ENCODE results near the gene ANKRD36C. TPM values are rescaled to one million over a fixed set of nuclear protein-coding genes. Genes with fewer than 3 reads are reported as not detected.
"Not testable (repeated sequence)": the region's sequence is repeated elsewhere in the genome, so short reads cannot be mapped to it uniquely, and the experiment has no call there.

The ANKRD36C gene
- polyA plus RNA-seq (ENCODE audit: insufficient read depth in 1 of 5, insufficient read length in 5 of 5, low replicate concordance in 1 of 5), result 10 to 100 TPM in 4 of 5 donors, 1 to 10 TPM in 1; 6.9 to 50.7 (median 36.3) TPM
- long read RNA-seq, donor 1, partial matches to known transcripts, result 0 of 1 reads
- long read RNA-seq, donor 1, other reads (novel, unspliced or antisense), result 0 of 1 reads
- long read RNA-seq, donor 2, partial matches to known transcripts, result 0 of 1 reads
- long read RNA-seq, donor 2, other reads (novel, unspliced or antisense), result 0 of 1 reads
- long read RNA-seq, donor 3, result 0 reads
- long read RNA-seq, donor 4, partial matches to known transcripts, result 5 of 5 reads
- long read RNA-seq, donor 4, other reads (novel, unspliced or antisense), result 0 of 5 reads
- long read RNA-seq, donor 5, partial matches to known transcripts, result 7 of 8 reads
- long read RNA-seq, donor 5, other reads (novel, unspliced or antisense), result 0 of 8 reads
- long read RNA-seq, donor 6, partial matches to known transcripts, result 0 of 1 reads
- long read RNA-seq, donor 6, other reads (novel, unspliced or antisense), result 0 of 1 reads
- long read RNA-seq, donor 7, partial matches to known transcripts, result 15 of 15 reads
- long read RNA-seq, donor 7, other reads (novel, unspliced or antisense), result 0 of 15 reads
- long read RNA-seq, donor 8, result 0 reads

DNA sequence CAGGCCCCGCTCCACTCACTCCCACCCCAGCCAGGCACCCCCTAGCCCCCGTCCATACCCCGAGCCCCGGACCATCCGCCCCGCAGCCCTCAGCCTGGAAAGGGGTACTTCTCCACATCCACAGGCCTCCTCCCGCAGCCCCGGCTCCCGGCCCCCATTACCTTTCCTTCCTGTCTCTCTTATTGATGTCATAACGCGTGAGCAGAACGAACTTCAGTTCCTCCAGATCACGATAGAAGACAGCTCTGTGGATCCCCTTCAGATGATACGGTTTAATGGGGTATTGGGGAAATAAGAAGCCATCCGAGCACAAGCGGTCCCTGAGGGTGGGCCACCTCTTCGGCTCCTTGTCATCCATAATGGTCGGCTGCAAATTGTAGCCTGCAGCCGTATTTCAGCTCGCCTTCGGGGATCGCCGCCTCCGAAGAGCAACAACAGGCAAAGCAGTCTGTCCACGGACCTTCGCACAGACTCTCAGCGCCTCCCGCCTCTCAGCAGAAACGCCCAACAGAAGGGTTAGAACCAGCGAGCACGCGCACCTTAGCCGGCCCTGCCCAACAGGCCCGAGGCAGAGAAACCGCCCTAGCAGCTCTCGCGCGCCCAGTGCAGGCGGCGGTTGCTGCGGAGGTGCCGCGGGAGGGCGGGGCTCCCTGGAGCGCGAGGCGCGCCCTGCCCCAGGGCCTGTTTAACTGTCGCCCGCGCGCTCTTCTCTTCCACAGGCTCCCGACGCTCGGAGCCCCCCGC is at the start of gene ANKRD36C:
Gene ANKRD36C (minus strand): TSS at position 474 of the 744 bp plus-strand sequence. CDS start 116 bp downstream, at position 358.
- DNase-seq, result peak; percentile 27 to 36

GRCh38 chr2:96035554-96035953 is 43.9 kb upstream of the ANKRD36C start:
- not testable (repeated sequence) for DNase-seq

DNA sequence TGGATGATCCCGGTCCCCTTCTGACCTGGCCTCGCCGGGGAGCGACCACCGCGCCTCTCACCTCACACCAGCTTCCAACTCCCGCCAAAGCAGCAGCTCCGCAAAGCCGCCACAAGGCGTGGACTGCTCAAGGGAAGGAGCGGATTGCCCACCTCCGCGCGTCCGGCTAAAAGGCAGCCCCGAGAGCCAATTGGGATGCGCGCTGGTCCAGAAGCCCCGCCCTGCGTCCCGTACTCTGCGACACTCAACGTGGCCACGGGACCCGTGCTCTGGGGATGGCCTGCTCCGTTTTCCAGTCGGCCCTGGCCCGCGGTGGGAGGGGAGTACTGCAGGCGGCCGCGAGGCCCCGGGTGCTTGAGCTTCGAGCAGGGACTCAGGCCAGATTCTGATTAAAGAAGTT is 43.2 kb upstream of the ANKRD36C start, which contains the start of gene GPAT2:
Gene GPAT2 (minus strand): TSS at position 125 of the 400 bp plus-strand sequence. CDS start 2,557 bp downstream, outside the sequence.
- DNase-seq, result not testable (repeated sequence)

- not testable (repeated sequence) for DNase-seq
Measured at GRCh38 chr2:96033997-96034396, 42.4 kb upstream of the ANKRD36C start.

- not testable (repeated sequence) for DNase-seq
Measured at GRCh38 chr2:96027725-96028325, 36.2 kb upstream of the ANKRD36C start.

DNA sequence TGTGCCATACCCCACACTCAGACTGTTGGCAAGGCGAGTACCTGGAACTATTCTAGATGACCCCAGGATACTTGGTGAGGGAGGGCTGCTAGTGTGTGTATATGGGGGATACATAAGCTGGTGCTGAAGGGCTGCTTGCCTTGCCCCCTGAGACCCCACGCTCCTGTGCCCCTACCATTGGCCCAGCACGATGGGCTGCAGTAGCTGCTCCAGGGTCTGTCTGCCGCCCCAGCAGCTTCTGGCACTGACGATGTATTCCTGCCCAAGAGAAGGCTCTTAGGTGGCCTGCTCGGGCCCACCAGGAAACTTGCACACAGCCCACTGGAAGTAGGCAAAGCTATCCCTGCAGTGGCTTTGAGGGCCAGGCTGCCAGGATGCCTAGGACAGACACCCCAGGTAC is 34.1 kb upstream of the ANKRD36C start:
- not testable (repeated sequence) for DNase-seq

DNA sequence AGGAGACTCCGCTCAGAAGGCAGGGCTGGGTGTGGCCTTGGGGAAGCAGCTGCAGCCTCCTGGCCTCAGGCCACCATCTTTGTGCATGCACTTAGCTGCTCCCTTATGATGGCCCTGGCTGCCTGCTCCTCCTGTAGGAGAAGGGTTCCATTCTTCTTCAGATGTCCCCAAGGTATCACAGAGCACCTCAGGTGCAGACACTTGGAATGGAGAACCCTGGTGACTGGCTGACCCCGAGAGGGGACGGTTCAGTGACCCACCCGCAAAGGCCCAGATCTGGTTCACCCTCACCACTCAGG is 33.5 kb upstream of the ANKRD36C start:
- no peak for DNase-seq

DNA sequence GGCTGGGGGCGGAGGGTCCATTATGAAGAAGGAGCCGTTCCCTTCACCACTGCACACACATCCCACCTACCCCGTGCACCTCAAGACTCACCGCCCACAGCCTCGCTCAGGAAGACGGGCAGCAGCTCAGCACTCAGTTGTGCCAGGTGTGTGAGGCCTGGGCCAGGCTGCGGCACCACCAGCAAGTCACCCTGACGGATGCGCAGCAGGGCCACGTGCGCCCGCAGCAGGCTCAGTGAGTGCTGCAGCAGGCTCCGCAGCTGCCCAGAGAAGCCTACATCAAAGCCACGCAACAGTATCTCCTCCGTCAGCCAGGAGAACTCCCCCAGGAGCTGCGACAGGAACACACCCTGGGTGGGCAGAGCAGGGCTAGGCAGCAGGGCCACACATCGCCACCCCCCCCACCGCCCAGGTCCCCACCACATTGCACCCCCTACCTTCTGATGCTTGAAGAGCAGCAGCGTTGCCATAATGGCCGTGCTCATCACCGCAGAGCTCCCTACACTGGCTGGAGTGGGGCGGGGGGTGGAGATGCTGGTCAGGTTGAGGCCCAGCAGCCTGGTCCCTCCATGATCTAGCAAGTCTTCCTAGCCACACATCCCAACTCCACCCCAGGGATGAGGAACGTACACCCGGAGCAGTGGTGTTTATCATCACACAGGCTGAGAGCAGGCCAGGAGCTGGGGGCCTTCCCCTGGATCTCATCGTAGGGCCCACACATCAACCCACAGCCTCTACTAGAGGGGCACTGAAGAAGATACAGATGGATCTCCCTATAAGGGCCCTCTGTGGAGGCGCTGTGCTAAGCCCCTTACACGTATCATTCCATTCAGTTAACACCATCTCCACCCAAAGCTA is 32.9 kb upstream of the ANKRD36C start:
- no peak for DNase-seq

GRCh38 chr2:96023701-96024100 is 32.1 kb upstream of the ANKRD36C start:
- DNase-seq, result not testable (repeated sequence)

GRCh38 chr2:96022701-96023447 is 31.2 kb upstream of the ANKRD36C start:
- DNase-seq, result peak; percentile 47 to 61

GRCh38 chr2:96022126-96022525 is 30.5 kb upstream of the ANKRD36C start:
- DNase-seq, result not testable (repeated sequence)

- DNase-seq, result not testable (repeated sequence)
Measured at GRCh38 chr2:96021142-96021541, 29.5 kb upstream of the ANKRD36C start.

DNA sequence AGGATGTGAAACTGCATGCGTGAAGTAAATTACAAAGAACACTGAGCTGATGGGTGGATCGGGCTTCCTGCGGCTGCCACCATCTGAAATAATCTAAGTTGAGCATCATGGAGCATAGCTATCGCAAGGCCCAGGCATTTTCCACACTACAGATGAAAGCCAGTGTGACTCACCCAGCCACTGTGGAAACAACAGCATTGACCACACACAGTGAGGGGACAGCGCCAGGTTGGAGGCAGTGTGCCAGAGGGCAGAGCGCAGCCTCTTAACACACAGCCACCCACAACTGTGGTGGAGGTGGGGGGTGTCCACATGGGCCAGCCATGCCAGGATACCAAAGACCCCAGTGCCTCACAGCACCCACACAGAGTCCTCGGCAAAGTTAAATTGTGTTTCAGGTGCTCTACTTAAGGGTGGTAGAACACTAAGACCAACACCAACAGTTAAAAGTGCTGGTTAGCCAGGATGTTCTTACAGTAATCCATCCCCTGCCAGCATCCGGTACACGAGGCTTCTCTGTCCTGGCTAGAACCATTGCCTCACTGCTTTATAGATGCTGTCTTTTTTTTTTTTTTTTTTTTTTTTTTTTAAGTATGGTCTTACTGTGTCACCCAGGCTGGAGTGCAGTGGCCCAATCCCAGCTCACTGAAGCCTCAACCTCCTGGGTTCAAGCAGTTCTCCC is 28.4 kb upstream of the ANKRD36C start:
- DNase-seq, result not testable (repeated sequence)

- DNase-seq, result not testable (repeated sequence)
Measured at GRCh38 chr2:96016321-96016720, 24.7 kb upstream of the ANKRD36C start.

GRCh38 chr2:96012792-96013264 is 21.2 kb upstream of the ANKRD36C start:
- DNase-seq, result not testable (repeated sequence)

DNA sequence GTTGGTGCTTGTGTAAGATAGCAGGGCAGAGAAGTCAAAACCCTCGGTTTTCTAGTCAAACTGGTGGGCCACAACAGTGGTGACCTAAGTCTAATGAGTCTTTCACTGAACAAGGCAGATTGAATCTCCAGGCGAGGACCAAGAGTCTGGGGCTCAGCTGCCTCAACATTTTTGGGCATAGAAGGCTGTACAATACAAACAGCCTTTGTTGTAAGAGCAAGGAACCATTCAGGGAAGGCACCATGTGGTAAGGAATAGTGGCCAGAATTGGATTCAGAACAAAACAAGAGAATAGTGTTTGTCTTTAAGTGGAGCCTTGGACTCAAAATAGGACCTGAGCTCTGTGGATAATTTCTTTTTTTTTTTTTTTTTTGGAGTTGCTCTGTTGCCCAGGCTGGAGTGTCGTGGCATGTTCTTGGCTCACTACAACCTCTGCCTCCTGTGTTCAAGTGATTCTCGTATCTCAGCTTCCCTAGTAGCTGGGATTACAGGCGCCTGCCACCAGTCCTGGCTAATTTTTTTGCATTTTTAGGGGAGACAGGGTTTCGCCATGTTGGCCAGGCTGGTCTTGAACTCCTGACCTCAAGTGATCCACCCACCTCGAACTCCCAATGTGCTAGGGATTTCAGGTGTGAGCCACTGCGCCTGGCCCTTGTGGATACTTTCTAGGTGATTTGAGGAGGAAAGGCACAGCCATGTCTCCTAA is 20.6 kb upstream of the ANKRD36C start:
- DNase-seq, result not testable (repeated sequence)

GRCh38 chr2:96011129-96011455 is 19.5 kb upstream of the ANKRD36C start:
- not testable (repeated sequence) for DNase-seq

DNA sequence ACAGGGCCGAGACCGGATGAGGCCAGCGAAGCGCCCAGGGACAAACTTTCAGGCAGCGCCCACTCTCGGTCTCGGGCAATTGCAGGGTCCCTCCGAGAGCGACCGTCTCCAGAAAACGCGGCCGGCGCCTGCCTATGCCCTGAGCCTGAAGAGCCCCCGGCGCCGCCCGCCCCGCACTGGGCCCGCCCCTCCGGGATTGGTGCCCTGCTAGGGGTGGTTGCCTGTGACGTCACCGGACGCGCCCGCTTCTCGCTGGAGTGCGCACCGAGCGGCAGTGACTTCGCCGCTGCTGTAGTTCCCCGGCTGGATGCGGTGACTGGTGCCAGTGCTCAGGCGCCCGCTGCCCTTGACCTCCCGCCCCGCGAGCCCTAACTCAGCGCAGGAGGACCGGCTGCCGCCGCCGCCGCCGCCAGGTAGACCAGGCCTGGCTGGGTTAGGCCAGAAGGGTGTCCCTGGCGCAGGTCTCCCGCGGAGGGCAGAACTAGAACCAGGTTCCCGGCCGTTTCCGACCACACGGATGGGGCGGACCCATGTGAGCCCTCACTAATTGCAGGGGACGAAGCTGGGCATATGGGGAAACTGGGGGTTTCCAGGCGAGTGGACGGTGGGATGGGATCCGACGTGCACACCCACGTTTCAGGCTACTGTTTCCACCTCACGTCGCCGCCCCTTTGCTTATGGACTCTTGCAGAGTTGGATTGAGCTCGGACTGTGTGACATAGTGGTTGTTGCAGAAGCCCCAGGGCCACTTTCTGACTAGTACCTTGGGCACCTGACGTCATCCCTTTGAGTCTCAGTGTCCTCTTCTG is 18.9 kb upstream of the ANKRD36C start:
- DNase-seq, result peak; percentile 88

Data from right lung (tissue), 10 donors.